IPS-NIHi7 (cell line): ENCODE data around the gene G0S2.

Experiments used
- DNase-seq: peaks from one replicate; pipeline ENCODE4 v3.0.0; 2012; ENCODE audit warnings: mixed read lengths; ENCODE audit errors: extremely low spot score

G0S2 gene

GRCh38 chr1:209674957-209675564 is at the start of gene G0S2:
TSS of gene G0S2 (plus strand) at chr1:209675412. CDS start at chr1:209675685, 273 bp downstream.
- peak; percentile 56 for DNase-seq

DNA sequence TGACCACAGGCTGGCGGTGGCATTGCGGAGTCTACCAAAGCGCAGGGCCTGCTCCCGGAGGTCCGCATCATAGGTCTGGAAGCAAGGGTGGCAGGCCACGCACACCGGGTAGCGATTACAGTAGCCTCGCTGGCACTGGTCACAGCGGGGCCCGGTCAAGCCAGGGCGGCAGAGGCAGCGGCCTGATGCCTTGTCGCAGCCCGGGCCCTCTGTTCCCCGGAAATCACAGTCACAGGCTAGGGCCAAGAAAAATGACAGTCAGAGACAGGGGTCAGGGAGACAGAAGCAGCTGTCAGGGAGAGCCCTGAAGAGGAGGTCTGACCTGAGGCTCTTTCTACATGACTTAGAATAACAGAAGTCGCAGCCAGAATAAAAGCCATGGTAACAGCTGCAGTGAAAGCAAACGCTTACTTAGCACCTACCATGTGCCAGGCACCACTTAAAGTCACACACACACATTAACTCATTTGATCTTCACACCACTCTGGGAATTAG is 49.4 kb upstream of the G0S2 start:
- DNase-seq = no peak

GRCh38 chr1:209626346-209627026 is 48.7 kb upstream of the G0S2 start:
- no peak for DNase-seq

GRCh38 chr1:209627027-209627731 is 48.0 kb upstream of the G0S2 start:
- DNase-seq = no peak

DNA sequence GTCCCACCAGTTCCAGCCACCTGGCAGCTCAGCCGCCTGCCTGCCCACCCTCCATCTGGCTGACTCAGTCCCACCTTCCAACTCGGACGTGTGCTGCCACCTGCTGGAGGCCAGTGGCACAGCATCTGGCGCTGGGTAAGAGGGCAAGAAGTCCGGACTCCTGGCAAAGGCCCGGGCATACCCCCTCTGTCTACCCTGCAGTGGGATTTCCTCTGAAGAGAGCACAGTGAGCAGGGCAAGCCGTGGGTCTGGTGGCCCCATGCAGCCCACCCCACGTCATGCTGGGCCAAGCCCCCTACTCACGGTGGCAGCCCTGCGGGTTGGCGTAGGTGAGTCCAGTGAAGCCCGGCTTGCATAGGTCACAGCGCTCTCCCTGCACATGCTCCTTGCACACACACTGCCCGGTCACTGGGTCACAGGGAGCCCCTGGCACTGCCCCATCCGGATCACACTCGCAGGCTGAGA is 47.4 kb upstream of the G0S2 start:
- DNase-seq = peak; percentile 87

DNA sequence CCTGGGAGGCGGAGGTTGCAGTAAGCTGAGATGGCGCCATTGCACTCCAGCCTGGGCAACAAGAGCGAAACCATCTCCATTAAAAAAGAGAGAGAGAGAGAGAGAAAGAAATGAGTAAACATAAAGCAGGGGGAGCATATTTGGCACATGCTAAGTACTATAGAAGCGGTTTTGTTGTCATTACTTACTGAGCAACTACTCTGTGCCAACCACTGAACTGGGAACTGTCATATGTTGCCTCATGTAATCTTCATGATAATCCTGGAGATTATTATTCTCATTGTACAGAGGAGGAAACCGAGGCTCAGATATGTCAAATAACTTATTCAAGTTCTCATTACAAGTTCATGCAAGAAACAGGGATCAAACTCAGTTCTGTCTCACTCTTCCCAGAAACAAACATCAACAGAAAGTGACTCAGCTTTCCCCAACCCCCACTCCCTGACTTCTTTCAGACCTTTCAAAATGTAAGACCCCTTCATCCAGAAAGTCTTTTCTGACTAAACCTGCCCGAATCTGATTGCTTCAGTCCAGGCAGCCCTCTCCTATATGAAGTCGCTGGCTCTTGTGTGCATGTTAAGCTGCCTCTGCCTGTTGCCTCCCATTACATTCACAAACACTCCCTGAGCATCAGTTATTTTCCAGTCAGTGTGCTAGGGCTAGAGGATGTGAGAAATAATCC is 46.5 kb upstream of the G0S2 start:
- DNase-seq = no peak

DNA sequence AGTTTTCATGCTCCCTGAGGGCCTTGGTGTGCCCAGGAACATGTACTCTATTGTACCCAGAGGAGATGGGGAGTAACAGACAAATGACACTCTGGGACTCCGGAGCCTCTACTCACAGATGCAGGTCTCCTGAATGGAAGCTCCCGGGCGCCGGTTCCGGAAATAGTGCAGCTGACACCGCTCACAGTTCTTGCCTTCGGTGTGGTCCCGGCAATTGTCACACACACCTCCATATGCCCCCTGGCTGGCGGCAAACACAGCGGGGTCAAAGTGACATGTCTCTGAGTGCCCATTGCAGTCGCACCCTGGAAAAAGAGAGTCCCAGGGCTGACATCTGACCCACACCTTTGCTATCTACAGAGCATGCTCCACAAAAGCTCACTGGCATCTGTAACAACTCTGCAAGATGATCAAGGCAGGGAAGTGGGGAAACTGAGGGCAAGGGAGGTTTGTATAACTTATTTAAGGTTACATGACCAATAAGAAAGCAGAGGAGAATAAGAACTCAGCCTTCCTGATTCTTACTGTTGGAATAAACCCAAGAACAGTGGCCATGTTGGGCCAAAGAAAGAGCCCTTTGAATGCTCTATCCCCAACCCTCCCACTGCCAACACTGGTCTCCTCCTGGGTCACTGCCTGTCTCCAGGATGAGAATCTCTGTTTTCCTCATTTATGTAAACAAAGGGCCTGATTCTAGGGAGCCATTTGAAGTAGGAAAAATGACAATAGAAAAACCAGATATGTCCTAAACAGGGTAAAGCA is 45.4 kb upstream of the G0S2 start:
- no peak for DNase-seq

DNA sequence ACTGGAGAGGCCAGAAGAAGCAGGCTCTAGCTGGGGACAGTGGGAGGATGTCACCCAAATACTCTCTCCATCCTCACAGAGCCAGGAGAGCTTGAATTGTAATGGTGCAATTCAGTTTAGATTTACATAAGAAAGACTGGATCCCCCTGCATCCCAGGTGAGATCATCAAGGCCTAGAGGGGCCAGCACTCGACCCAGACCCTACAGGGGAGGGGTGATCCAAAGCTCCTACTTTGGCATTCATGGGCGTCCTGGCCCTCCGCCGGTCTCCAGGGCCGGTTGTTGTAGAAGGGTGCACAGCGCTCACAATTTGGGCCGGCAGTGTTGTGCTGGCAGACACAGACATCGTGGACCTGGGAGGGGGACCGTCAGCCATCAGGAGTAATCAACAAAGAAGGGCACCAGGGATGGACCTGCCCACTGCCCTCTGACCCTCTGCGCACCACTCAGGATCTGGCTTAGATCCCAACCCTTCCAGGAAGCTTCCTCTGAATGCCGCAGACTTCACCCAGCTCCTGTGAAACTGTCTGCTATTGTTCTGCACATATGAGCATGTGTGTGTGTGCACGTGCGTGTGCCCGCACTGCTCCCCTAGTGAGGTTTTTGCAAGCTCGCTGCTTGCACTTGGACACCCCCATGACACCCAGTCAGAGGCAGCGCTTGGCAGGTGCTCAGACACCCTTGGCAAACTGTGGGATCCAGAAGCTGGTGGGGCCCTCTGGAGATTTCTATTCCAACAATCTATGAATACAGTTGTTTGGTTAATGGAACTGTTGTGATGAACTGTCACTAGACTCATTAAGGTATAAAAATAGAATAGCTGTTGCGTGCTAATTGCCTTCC is 44.6 kb upstream of the G0S2 start:
- DNase-seq = peak; percentile 76

DNA sequence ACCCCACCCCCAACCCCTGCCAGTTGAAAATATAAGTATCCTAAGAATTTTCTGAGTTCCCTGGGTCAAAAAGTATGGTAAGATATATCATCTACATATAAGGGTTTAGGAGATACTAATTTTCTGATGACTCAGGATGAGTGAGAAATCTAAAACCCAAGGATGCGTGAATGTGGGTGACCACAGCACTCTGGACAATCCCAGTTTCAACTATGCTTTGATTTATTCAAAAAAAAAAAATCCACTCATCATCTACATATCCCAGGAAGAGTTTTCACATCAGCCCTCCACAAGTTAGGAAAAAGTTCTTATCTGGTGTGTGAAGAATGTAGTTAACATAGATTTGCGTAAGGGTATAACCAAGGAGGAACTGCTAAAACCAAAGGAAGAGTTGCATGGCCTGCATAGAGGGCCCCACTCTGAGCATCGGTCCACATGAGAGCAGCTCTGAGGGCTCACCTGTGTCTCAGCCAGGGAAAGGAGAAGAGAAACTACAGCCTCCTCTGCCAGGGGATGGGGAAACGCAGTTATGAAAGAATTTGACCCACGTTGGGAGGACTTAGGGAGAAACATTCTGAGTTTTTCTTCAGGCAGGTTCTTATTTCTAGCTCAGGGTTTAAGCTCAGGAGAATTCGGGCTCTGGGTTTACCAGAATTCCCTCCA is 41.7 kb upstream of the G0S2 start:
- DNase-seq = no peak

DNA sequence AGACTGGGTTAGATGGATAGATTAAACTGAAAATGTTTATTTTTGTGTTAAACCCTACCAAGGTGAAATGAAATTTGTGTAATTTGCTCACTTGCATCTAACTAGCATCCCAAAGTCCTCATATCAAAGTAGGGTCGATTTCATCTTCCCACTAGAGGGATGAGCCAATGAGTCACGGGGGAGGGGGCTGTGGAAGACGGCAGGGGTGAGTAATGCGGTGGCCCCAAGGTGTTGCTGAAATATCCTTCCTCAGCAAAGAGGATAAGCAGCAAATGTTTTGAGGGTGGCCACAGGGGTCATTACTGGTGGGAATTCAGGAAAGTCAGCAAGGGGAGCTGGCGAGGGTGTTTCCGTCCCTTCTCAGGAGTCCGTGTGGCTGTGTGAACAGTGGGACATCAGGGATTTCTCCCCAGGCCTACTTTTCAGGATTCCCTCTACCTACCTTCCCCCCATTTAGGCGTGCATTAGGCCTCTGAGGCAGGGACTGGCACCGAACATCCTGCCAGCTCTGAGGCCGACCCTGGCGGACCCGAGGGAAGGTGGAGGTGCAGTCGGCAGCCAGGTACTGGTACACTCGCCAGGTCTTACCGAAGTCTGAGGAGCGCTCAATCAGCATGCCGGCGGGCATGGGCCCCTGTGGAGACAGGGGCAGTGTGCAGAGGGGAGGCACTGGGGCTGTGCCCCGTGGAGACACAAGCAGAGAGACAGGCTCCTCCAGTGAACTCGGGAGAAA is 41.0 kb upstream of the G0S2 start:
- no peak for DNase-seq

DNA sequence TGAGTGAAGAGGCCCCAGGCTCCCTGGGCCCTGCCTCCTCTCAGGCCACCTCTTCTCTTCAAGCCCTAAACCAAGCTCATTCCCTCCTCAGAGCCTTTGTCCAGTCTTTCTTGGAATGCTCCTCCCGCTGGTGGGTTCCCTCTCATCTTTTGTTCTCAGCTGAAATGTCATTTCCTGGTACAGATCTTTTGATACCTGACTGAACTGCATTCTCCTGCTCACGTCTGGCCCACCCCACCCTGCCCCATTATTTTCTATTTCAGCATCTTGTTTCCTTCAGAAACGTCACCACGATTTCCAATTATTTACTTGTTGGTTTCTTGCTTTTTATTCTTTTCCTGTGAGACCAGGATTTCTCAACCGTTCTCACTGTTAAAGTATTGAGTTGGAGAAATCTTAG is 39.4 kb upstream of the G0S2 start:
- no peak for DNase-seq

GRCh38 chr1:209641832-209642172 is 33.4 kb upstream of the G0S2 start:
- DNase-seq = no peak

DNA sequence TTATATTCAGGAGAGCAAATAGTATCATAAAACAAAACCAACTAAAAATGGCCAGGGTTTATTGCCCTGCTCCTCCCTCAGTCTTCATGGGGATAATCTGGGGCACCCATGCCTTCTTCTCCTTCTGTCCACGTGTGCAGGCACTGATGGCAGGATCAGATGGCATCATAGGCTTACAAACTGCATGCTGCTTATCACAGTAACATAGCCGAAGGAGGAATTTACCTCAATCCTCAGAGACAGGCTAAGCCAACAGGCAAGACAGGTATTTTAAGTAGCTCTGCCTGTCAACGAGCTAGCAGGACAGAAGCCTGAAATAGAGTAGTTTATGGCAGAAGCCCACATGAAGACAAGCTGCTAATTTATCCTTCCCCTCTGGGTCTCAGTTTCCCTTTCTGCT is 32.4 kb upstream of the G0S2 start:
- DNase-seq = no peak

GRCh38 chr1:209643285-209644020 is 31.8 kb upstream of the G0S2 start:
- DNase-seq = no peak

- no peak for DNase-seq
Measured at GRCh38 chr1:209645574-209646452, 29.4 kb upstream of the G0S2 start.

- peak; percentile 51 for DNase-seq
Measured at GRCh38 chr1:209646558-209646957, 28.7 kb upstream of the G0S2 start.

- no peak for DNase-seq
Measured at GRCh38 chr1:209647156-209647555, 28.1 kb upstream of the G0S2 start.

DNA sequence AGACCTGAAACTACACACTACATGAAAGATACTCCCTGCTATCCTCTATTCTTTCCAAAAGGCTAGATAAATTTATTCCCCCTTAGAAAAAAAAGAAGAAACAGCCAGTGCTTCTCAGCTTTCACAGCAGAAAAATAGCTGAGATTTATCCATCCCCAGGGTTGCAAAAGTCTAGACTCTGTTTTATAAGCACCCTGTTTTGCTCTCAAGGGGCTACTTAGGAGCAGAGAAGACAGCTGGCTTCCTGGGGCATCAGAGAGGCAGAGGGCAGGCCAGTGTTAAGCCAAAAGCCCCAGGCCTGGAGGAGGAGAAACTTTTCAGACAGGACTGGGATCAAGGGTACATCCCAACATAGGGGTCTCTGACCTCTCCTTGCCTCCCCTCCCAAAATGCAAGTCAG is 26.9 kb upstream of the G0S2 start:
- DNase-seq = no peak
